SK-N-SH (cell line): ENCODE data around the gene IDH3G. TPM values are rescaled to one million over a fixed set of nuclear protein-coding genes. Genes with fewer than 3 reads are reported as not detected.

Experiments
- CTCF ChIA-PET: fragments of 300-600, 350-600 bp; formaldehyde crosslinking; extraction: SDS; loops from one replicate; lab custom pipeline; 2021; lab: Yijun Ruan, JAX
- POLR2A ChIA-PET: fragments of 350-600 bp; sonication (Branson Sonifier 250); formaldehyde crosslinking; extraction: SDS; loops from one replicate; lab custom pipeline; 2020; ENCODE audit warnings: antibody characterized with exemption, inconsistent platforms; lab: Yijun Ruan, JAX
- DNase-seq: peaks from one replicate; pipeline ENCODE4 v3.0.0; 2012
- H2AFZ ChIP-seq: fragments of 200-600 bp; sonication (generic); 2 replicates; pipeline ENCODE4 v1.8.1; 2016; ENCODE audit warnings: antibody characterized with exemption, mild to moderate bottlenecking, low read depth
- H3F3A ChIP-seq: fragments of 200-600 bp; sonication (generic); replicated peaks from 2 replicates; pipeline ENCODE3; 2016; ENCODE audit warnings: antibody characterized with exemption, mild to moderate bottlenecking; ENCODE audit not compliant: insufficient read depth
- H3K27ac ChIP-seq, 2 experiments: fragments of 200-500 bp in 1 of 2; fragments of 200-600 bp in 1 of 2; sonication (Bioruptor generic) in 1 of 2; sonication (generic), shearing (Covaris generic) in 1 of 2; 2 replicates each; pipeline versions ENCODE4 v1.5.1 to v1.6.1; 2014 to 2016; ENCODE audit warnings: low read depth in 2 of 2, inconsistent platforms in 1 of 2, low read length in 1 of 2, mild to moderate bottlenecking in 1 of 2, mixed read lengths in 1 of 2
- H3K27me3 ChIP-seq: fragments of 200-600 bp; sonication (generic), shearing (Covaris generic); 2 replicates; pipeline ENCODE4 v1.6.1; 2016; ENCODE audit warnings: mixed run types; ENCODE audit not compliant: insufficient read depth
- H3K36me3 ChIP-seq, 2 experiments: fragments of 200-500 bp in 1 of 2; fragments of 200-600 bp in 1 of 2; sonication (Bioruptor generic) in 1 of 2; sonication (generic) in 1 of 2; replicated peaks in 1 of 2; 2 replicates each; pipeline versions ENCODE3 to v1.5.1; 2014 to 2016; ENCODE audit warnings: low read length in 1 of 2, mild to moderate bottlenecking in 1 of 2; ENCODE audit not compliant: insufficient read depth in 2 of 2, control insufficient read depth in 1 of 2
- H3K4me1 ChIP-seq, 2 experiments: fragments of 200-500 bp in 1 of 2; fragments of 200-600 bp in 1 of 2; sonication (Bioruptor generic) in 1 of 2; sonication (generic), shearing (Covaris generic) in 1 of 2; 2 replicates each; pipeline versions ENCODE4 v1.5.1 to v1.6.1; 2014 to 2016; ENCODE audit warnings: low read depth in 1 of 2, low read length in 1 of 2, mixed run types in 1 of 2; ENCODE audit not compliant: insufficient read depth in 2 of 2, control insufficient read depth in 1 of 2
- H3K4me2 ChIP-seq: fragments of 200-600 bp; sonication (generic), shearing (Covaris generic); 2 replicates; pipeline ENCODE4 v1.6.1; 2017; ENCODE audit warnings: mixed run types
- H3K4me3 ChIP-seq, 2 experiments: fragments of 200-500 bp in 1 of 2; fragments of 200-600 bp in 1 of 2; sonication (Bioruptor generic) in 1 of 2; sonication (generic), shearing (Covaris generic) in 1 of 2; 2 replicates each; pipeline versions ENCODE4 v1.5.1 to v1.8.1; 2014 to 2016; ENCODE audit warnings: low read depth in 2 of 2, inconsistent platforms in 1 of 2, low read length in 1 of 2, mild to moderate bottlenecking in 1 of 2, mixed read lengths in 1 of 2, moderate library complexity in 1 of 2
- H3K79me2 ChIP-seq: fragments of 200-600 bp; sonication (generic); 2 replicates; pipeline ENCODE4 v1.8.1; 2017; ENCODE audit warnings: mild to moderate bottlenecking; ENCODE audit not compliant: insufficient read depth
- H3K9ac ChIP-seq: fragments of 200-600 bp; sonication (generic); 2 replicates; pipeline ENCODE4 v1.6.1; 2017; ENCODE audit warnings: mixed run types
- H3K9me2 ChIP-seq: fragments of 200-600 bp; sonication (generic); 2 replicates; pipeline ENCODE4 v1.6.1; 2017; ENCODE audit warnings: mixed run types
- H3K9me3 ChIP-seq: fragments of 200-600 bp; sonication (generic); 2 replicates; pipeline ENCODE4 v1.6.1; 2017; ENCODE audit warnings: mixed run types, mild to moderate bottlenecking, moderate library complexity
- H4K20me1 ChIP-seq: fragments of 200-600 bp; sonication (generic); 2 replicates; pipeline ENCODE4 v1.6.1; 2017; ENCODE audit warnings: mild to moderate bottlenecking, mixed run types; ENCODE audit not compliant: insufficient read depth
- ELF1 ChIP-seq: IDR thresholded peaks from 2 replicates; pipeline ENCODE4 v1.4.0; 2012
- EP300 ChIP-seq, 2 experiments: IDR thresholded peaks; 2 replicates each; pipeline versions ENCODE4 v1.4.0 to v1.6.1; 2012; ENCODE audit warnings: borderline replicate concordance in 1 of 2, low read depth in 1 of 2, low read length in 1 of 2
- FOSL2 ChIP-seq: IDR thresholded peaks from 2 replicates; pipeline ENCODE4 v1.4.0; 2012; ENCODE audit warnings: low read depth, mild to moderate bottlenecking, moderate library complexity, borderline replicate concordance
- FOXJ3 ChIP-seq: sonication (generic); formaldehyde crosslinking; IDR thresholded peaks from 2 replicates; pipeline ENCODE4 v1.5.1; 2020; ENCODE audit warnings: mild to moderate bottlenecking, missing genetic modification reagents
- FOXM1 ChIP-seq: IDR thresholded peaks from 2 replicates; pipeline ENCODE4 v1.4.0; 2012; ENCODE audit warnings: low read depth, mild to moderate bottlenecking
- GABPA ChIP-seq: IDR thresholded peaks from 2 replicates; pipeline ENCODE4 v1.4.0; 2012; ENCODE audit warnings: low read depth, mild to moderate bottlenecking
- GATA2 ChIP-seq: sonication (generic); formaldehyde crosslinking; IDR thresholded peaks from 2 replicates; pipeline ENCODE4 v1.5.0; 2020; ENCODE audit warnings: mild to moderate bottlenecking, missing genetic modification reagents
- IRF3 ChIP-seq: fragments of 150-350 bp; IDR thresholded peaks from 2 replicates; pipeline ENCODE4 v1.6.1; 2016; ENCODE audit warnings: mild to moderate bottlenecking, low read depth, low read length
- RAD21 ChIP-seq: IDR thresholded peaks from 2 replicates; pipeline ENCODE4 v1.6.1; 2012; ENCODE audit warnings: mild to moderate bottlenecking, low read length
- RFX5 ChIP-seq: IDR thresholded peaks from 2 replicates; pipeline ENCODE4 v1.6.1; 2012; ENCODE audit warnings: mild to moderate bottlenecking, improper control_type of control experiment, low read length
- SIN3A ChIP-seq: IDR thresholded peaks from 2 replicates; pipeline ENCODE4 v1.6.1; 2012; ENCODE audit warnings: low read depth, mild to moderate bottlenecking, low read length, moderate library complexity, borderline replicate concordance
- SMC3 ChIP-seq: IDR thresholded peaks from 2 replicates; pipeline ENCODE4 v1.6.1; 2012; ENCODE audit warnings: low read depth, low read length, improper control_type of control experiment
- TAF1 ChIP-seq: IDR thresholded peaks from 2 replicates; pipeline ENCODE4 v1.6.1; 2012; ENCODE audit warnings: low read depth, mild to moderate bottlenecking, low read length, moderate library complexity, borderline replicate concordance
- TEAD4 ChIP-seq: IDR thresholded peaks from 2 replicates; pipeline ENCODE4 v1.4.0; 2012; ENCODE audit warnings: mild to moderate bottlenecking, borderline replicate concordance; ENCODE audit not compliant: insufficient read depth
- USF1 ChIP-seq: IDR thresholded peaks from 2 replicates; pipeline ENCODE4 v1.4.0; 2012; ENCODE audit warnings: low read depth, borderline replicate concordance
- ZBTB33 ChIP-seq: IDR thresholded peaks from 2 replicates; pipeline ENCODE4 v1.4.0; 2012; ENCODE audit warnings: low read depth, borderline replicate concordance
- WGBS: methylation state at CpG from one replicate; pipeline ENCODE4 v1.1.6; 2017; ENCODE audit warnings: low lambda C conversion rate; 5-methylcytosine and 5-hydroxymethylcytosine counted together
- polyA plus RNA-seq, 3 experiments: library from polyadenylated mRNA; depleted of rRNA; stranded (reverse); fragments of >200 nt; gene quantifications; 2 replicates each; pipeline ENCODE4 v1.2.3, GENCODE V29; 2012
- TF ChIP-seq, protein P1 (sequence below): IDR thresholded peaks from 2 replicates; pipeline ENCODE4 v1.6.1; 2012; ENCODE audit warnings: mild to moderate bottlenecking, low read depth, low read length, moderate library complexity

Gene IDH3G
- polyA plus RNA-seq, 1 of the 3 experiments (the other 2 are of a cell fraction) = 107 TPM

GRCh38 chrX:153778181-153778580 lies 16.0 kb downstream of the IDH3G start:
- Histone ChIP-seq H3K27me3 (0 out of 2 replicates have a peak, but pooled peaks cover 7% of the 10 kb centered on the region), H3K79me2 (no peaks in the 10 kb centered on the region), H3K4me3 (no peak overlapping the region), H3K9me2 (no peaks in the 10 kb centered on the region), H3K36me3 (no peaks in the 10 kb centered on the region), H3K9me3 (no peaks in the 10 kb centered on the region), H3K9ac (no peak overlapping the region), H3F3A (no peaks in the 10 kb centered on the region), H4K20me1 (no peaks in the 10 kb centered on the region), H2AFZ (no peak overlapping the region), H3K4me2 (no peak overlapping the region), H3K27ac (no peak overlapping the region; a peak in 1 of 4 replicates), H3K4me1 (peaks cover 0 to 9% of the 10 kb centered on the region in 2 experiments; a peak in 1 of 4 replicates)
- ChIA-PET CTCF (interaction anchor here (0.8 to 2.4 kb wide), 7 partner anchors 10 to 171 kb away, joined by 3 to 10 read pairs (median 4); partner anchors contain the start of gene PLXNB3), POLR2A (interaction anchor here (0.6 to 1.1 kb wide), 2 partner anchors 79 to 169 kb away, joined by 3 read pairs; no protein-coding TSS in a partner anchor)
- 58% methylated on average over 8 of the region's 17 CpGs for WGBS
- TF ChIP-seq FOXM1 (no peak), FOXJ3 (CRISPR knock-in tag) (no peak), SMC3 (no peak), GATA2 (CRISPR knock-in tag) (no peak), FOSL2 (no peak), RFX5 (no peak), TEAD4 (no peak)
- DNase-seq = no peak

DNA sequence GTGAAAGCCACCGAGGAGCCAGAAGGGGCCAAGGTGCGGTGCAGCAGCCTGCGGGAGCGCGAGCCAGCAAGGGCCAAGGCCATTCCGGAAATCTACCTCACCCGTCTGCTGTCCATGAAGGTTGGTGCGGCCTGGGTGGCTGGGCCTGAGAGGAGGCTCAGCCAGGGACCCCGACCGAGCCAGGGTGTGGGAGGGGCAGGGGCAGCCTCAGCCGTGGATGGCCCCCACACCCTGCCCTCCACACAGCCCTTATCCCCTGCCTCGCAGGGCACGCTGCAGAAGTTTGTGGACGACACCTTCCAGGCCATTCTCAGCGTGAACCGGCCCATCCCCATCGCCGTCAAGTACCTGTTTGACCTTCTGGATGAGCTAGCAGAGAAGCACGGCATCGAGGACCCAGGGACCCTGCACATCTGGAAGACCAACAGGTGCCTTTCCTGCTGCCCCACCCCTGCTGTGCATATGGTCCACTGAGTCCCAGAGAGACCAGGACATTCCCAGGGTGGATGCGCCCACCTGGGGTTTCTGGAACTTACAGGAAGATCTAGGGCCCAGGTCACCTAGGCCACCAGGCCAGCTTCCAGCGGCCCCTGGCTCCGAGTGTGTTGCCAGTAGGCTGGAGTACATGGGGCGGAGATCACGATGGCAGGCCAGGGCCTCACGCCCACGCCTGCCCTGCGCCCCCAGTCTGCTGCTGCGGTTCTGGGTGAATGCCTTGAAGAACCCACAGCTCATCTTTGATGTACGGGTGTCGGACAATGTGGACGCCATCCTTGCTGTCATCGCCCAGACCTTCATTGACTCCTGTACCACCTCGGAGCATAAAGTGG lies 16.7 kb downstream of the IDH3G start:
- CTCF ChIA-PET = interaction anchor here (1.0 to 2.4 kb wide), 6 partner anchors 10 to 172 kb away, joined by 3 to 10 read pairs (median 4); partner anchors contain the start of gene PLXNB3
- Histone ChIP-seq H3K9me2 (no peaks in the 10 kb centered on the region), H3K9ac (no peak overlapping the region), H3K27ac (no peak overlapping the region), H3K27me3 (0 out of 2 replicates have a peak, but pooled peaks cover 7% of the 10 kb centered on the region), H3K4me1 (peaks cover 0 to 9% of the 10 kb centered on the region in 2 experiments; a peak in 1 of 4 replicates), H4K20me1 (no peaks in the 10 kb centered on the region), H3K4me3 (no peak overlapping the region), H3K4me2 (no peak overlapping the region), H3K36me3 (no peaks in the 10 kb centered on the region), H3F3A (no peaks in the 10 kb centered on the region), H3K9me3 (no peaks in the 10 kb centered on the region), H2AFZ (no peak overlapping the region), H3K79me2 (no peaks in the 10 kb centered on the region)
- DNase-seq = peak; percentile 37
- POLR2A ChIA-PET = interaction anchor here (0.6 to 1.1 kb wide), 2 partner anchors 80 to 169 kb away, joined by 3 read pairs; no protein-coding TSS in a partner anchor
- 69% methylated on average over 11 of the region's 34 CpGs for WGBS
- TF ChIP-seq TAF1 (no peak), RFX5 (no peak), FOXM1 (no peak), USF1 (no peak), GABPA (no peak), IRF3 (no peak), TEAD4 (no peak), RAD21 (no peak), ZBTB33 (no peak), ELF1 (no peak), EP300 (IDR thresholded peaks at IDR 0.05; ENCODE audit: borderline replicate concordance in 1 of 2, low read depth in 1 of 2, low read length in 1 of 2) (no peak), SIN3A (no peak), GATA2 (CRISPR knock-in tag) (no peak)
- TF ChIP-seq, protein P1, sequence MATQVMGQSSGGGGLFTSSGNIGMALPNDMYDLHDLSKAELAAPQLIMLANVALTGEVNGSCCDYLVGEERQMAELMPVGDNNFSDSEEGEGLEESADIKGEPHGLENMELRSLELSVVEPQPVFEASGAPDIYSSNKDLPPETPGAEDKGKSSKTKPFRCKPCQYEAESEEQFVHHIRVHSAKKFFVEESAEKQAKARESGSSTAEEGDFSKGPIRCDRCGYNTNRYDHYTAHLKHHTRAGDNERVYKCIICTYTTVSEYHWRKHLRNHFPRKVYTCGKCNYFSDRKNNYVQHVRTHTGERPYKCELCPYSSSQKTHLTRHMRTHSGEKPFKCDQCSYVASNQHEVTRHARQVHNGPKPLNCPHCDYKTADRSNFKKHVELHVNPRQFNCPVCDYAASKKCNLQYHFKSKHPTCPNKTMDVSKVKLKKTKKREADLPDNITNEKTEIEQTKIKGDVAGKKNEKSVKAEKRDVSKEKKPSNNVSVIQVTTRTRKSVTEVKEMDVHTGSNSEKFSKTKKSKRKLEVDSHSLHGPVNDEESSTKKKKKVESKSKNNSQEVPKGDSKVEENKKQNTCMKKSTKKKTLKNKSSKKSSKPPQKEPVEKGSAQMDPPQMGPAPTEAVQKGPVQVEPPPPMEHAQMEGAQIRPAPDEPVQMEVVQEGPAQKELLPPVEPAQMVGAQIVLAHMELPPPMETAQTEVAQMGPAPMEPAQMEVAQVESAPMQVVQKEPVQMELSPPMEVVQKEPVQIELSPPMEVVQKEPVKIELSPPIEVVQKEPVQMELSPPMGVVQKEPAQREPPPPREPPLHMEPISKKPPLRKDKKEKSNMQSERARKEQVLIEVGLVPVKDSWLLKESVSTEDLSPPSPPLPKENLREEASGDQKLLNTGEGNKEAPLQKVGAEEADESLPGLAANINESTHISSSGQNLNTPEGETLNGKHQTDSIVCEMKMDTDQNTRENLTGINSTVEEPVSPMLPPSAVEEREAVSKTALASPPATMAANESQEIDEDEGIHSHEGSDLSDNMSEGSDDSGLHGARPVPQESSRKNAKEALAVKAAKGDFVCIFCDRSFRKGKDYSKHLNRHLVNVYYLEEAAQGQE = no peak
